Measurements from ENCODE around the gene INPP4B.

INPP4B gene

DNA sequence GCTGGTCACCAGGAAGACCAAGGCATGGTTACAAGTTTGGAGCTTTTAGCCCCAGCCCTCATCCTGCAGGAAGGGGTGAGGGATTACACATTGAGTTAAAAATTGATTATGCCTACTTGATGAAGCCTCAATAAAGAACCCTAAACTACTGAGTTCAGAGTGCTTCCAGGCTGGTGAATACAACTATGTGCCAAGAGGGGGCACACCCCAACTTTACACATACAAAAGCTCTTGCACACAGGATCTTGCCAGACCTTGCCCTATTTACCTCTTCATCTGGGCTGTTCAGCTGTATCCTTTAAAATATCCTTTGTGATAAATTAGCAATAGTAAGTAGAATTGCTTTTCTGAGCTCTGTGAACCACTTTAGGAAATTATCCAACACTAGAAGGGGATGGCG, 489.3 kb downstream of the INPP4B start:
- no peaks in the 10 kb centered on the region for H3K36me3 ChIP-seq (ENCODE audit: insufficient read depth, low read length)
- no peak for ATAC-seq (ENCODE audit: insufficient read depth, low read depth)
- no peak overlapping the region for H3K4me2 ChIP-seq (ENCODE audit: insufficient read depth, low read length)
- H3K79me2 ChIP-seq (ENCODE audit: insufficient read depth, low read length) = peaks cover 92% of the 10 kb centered on the region
- H3K4me1 ChIP-seq (ENCODE audit: insufficient read depth, low read length) = peaks cover 52% of the 10 kb centered on the region
- no peak for DNase-seq
- H3K4me3 ChIP-seq (ENCODE audit: low read depth in 1 of 2, low read length in 2 of 2) = no peak overlapping the region
- no peak overlapping the region for H2AFZ ChIP-seq (ENCODE audit: low read depth, low read length)
- peak overlapping the region; percentile 84 for H3K27ac ChIP-seq (ENCODE audit: low read length)
- H4K20me1 ChIP-seq (ENCODE audit: insufficient read depth, low read length) = no peaks in the 10 kb centered on the region
- no peaks in the 10 kb centered on the region for H3K27me3 ChIP-seq (ENCODE audit: insufficient read depth, low read length, poor library complexity)
- no peaks in the 10 kb centered on the region for H3K9me3 ChIP-seq (ENCODE audit: insufficient read depth, low read length, severe bottlenecking)
- H3K9ac ChIP-seq (ENCODE audit: low read depth, low read length) = no peak overlapping the region
- no peak for TF ChIP-seq EZH2 (IDR thresholded peaks at IDR 0.05; ENCODE audit: borderline replicate concordance, low read depth, low read length, severe bottlenecking)
- TF ChIP-seq, protein P1, sequence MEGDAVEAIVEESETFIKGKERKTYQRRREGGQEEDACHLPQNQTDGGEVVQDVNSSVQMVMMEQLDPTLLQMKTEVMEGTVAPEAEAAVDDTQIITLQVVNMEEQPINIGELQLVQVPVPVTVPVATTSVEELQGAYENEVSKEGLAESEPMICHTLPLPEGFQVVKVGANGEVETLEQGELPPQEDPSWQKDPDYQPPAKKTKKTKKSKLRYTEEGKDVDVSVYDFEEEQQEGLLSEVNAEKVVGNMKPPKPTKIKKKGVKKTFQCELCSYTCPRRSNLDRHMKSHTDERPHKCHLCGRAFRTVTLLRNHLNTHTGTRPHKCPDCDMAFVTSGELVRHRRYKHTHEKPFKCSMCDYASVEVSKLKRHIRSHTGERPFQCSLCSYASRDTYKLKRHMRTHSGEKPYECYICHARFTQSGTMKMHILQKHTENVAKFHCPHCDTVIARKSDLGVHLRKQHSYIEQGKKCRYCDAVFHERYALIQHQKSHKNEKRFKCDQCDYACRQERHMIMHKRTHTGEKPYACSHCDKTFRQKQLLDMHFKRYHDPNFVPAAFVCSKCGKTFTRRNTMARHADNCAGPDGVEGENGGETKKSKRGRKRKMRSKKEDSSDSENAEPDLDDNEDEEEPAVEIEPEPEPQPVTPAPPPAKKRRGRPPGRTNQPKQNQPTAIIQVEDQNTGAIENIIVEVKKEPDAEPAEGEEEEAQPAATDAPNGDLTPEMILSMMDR (IDR thresholded peaks at IDR 0.05; ENCODE audit: borderline replicate concordance, extremely low read depth, low read length, poor library complexity, severe bottlenecking) = peak; percentile 15

GRCh38 chr4:142356118-142356759, 489.9 kb downstream of the INPP4B start:
- TF ChIP-seq EZH2 (IDR thresholded peaks at IDR 0.05; ENCODE audit: borderline replicate concordance, low read depth, low read length, severe bottlenecking) = no peak
- TF ChIP-seq, protein P1 (IDR thresholded peaks at IDR 0.05; ENCODE audit: borderline replicate concordance, extremely low read depth, low read length, poor library complexity, severe bottlenecking) = no peak
- H3K27me3 ChIP-seq (ENCODE audit: insufficient read depth, low read length, poor library complexity) = no peaks in the 10 kb centered on the region
- H2AFZ ChIP-seq (ENCODE audit: low read depth, low read length) = no peak overlapping the region
- ATAC-seq (ENCODE audit: insufficient read depth, low read depth) (no peak), DNase-seq (no peak)
- no peak overlapping the region for H3K9ac ChIP-seq (ENCODE audit: low read depth, low read length)
- no peak overlapping the region for H3K4me2 ChIP-seq (ENCODE audit: insufficient read depth, low read length)
- H3K79me2 ChIP-seq (ENCODE audit: insufficient read depth, low read length) = peaks cover 92% of the 10 kb centered on the region
- H3K27ac ChIP-seq (ENCODE audit: low read length) = peak overlapping the region; percentile 84
- H3K9me3 ChIP-seq (ENCODE audit: insufficient read depth, low read length, severe bottlenecking) = no peaks in the 10 kb centered on the region
- H4K20me1 ChIP-seq (ENCODE audit: insufficient read depth, low read length) = no peaks in the 10 kb centered on the region
- peaks cover 52% of the 10 kb centered on the region for H3K4me1 ChIP-seq (ENCODE audit: insufficient read depth, low read length)
- H3K36me3 ChIP-seq (ENCODE audit: insufficient read depth, low read length) = no peaks in the 10 kb centered on the region
- no peak overlapping the region for H3K4me3 ChIP-seq (ENCODE audit: low read depth in 1 of 2, low read length in 2 of 2)

- ATAC-seq (ENCODE audit: insufficient read depth, low read depth) (peak; percentile 13; the same call in 1 of the 3 replicates), DNase-seq (no peak)
- H3K9me3 ChIP-seq (ENCODE audit: insufficient read depth, low read length, severe bottlenecking) = no peaks in the 10 kb centered on the region
- peak overlapping the region; percentile 37 for H3K4me2 ChIP-seq (ENCODE audit: insufficient read depth, low read length)
- H4K20me1 ChIP-seq (ENCODE audit: insufficient read depth, low read length) = no peaks in the 10 kb centered on the region
- TF ChIP-seq EZH2 (IDR thresholded peaks at IDR 0.05; ENCODE audit: borderline replicate concordance, low read depth, low read length, severe bottlenecking) = no peak
- TF ChIP-seq, protein P1 (IDR thresholded peaks at IDR 0.05; ENCODE audit: borderline replicate concordance, extremely low read depth, low read length, poor library complexity, severe bottlenecking) = no peak
- H3K27ac ChIP-seq (ENCODE audit: low read length) = peak overlapping the region; percentile 84
- H2AFZ ChIP-seq (ENCODE audit: low read depth, low read length) = no peak overlapping the region
- peaks cover 52% of the 10 kb centered on the region for H3K4me1 ChIP-seq (ENCODE audit: insufficient read depth, low read length)
- H3K4me3 ChIP-seq (ENCODE audit: low read depth in 1 of 2, low read length in 2 of 2) = no peak overlapping the region
- H3K9ac ChIP-seq (ENCODE audit: low read depth, low read length) = 0 out of 2 replicates have a peak overlapping the region, but pooled peaks have one; percentile 2
- H3K79me2 ChIP-seq (ENCODE audit: insufficient read depth, low read length) = peaks cover 92% of the 10 kb centered on the region
- no peaks in the 10 kb centered on the region for H3K36me3 ChIP-seq (ENCODE audit: insufficient read depth, low read length)
- H3K27me3 ChIP-seq (ENCODE audit: insufficient read depth, low read length, poor library complexity) = no peaks in the 10 kb centered on the region
Observed at GRCh38 chr4:142355421-142355930, 490.6 kb downstream of the INPP4B start.

All from DND-41 (cell line).